22Rv1 (cell line): ENCODE measurements around the gene TRAPPC10.
A peak's percentile ranks its signal among the peaks of the same experiment; 100 is the strongest.

Experiments used
- H3K27ac ChIP-seq: fragments of 450-650 bp; 2 replicates; pipeline ENCODE4 v1.5.1; 2017
- CTCF ChIP-seq: fragments of 450-650 bp; IDR thresholded peaks from 2 replicates; pipeline ENCODE4 v1.5.1; 2017; ENCODE audit warnings: mild to moderate bottlenecking
- ZFX ChIP-seq: fragments of 450-650 bp; IDR thresholded peaks from 2 replicates; pipeline ENCODE4 v1.6.1; 2017; ENCODE audit warnings: antibody characterized with exemption, borderline replicate concordance

TRAPPC10 gene

DNA sequence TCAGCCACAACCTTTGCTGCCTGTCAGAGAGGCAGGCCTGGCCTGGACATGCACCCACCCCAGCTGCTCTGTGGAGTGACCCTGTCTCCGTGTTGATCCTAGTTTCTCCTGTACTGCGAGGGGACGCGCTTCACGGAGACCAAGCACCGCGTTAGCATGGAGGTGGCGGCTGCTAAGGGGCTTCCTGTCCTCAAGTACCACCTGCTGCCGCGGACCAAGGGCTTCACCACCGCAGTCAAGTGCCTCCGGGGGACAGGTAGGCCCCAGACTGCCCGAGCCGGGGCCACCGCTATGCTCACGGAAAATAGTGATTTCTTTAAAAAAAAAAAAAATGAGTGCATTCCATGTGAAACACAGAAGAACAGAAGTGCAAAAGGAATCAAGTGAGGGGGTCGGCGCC is 41.6 kb upstream of the TRAPPC10 start:
- TF ChIP-seq CTCF: no peak
- no peak for TF ChIP-seq ZFX
- no peak overlapping the region for H3K27ac ChIP-seq

DNA sequence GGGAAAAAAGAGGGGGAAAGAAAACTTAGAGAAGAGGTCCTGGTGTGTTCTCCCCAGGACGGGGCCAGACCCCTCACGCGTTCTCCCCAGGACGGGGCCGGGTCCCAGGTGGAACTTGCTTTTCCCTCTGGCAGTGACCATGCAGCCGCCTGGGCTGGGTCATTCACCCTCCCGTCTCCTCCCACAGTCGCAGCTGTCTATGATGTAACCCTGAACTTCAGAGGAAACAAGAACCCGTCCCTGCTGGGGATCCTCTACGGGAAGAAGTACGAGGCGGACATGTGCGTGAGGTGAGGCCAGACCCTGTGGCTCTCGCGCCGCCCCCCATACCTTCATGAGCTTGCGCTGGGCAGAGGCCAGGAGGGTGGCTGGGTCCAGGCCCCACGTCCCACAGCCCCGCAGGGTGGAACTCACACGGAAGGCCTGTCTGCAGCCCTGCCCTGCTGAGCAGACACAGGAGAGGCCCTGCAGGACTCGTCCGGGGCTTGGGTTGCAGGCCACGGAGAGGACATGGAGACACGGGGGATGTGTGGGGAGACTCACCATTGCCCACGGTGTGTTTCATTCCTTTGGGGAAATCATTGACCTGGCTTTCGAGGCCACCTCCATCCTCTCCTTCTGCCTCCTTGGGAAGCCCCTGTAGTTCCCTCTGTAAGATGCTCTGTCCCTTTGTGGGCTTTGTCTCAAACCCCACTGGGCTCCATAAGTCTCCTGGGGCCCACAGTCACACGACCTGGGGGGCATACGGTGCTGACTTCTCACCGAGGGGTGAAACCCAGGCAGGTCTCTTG is 40.7 kb upstream of the TRAPPC10 start:
- no peak overlapping the region for H3K27ac ChIP-seq
- TF ChIP-seq CTCF (no peak), ZFX (no peak)

DNA sequence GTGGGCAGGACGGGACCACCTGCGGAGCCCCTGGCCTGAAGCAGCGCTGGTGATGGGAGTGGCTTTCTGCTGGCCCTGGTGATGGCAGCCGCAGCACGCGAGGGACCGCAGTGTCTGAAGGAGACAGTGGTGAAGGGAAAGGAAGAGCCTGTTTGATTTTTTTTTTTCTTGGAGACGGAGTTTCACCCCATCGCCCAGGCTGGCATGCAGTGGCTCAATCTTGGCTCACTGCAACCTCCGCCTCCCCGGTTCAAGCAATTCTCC is 40.2 kb upstream of the TRAPPC10 start:
- H3K27ac ChIP-seq: no peak overlapping the region
- no peak for TF ChIP-seq ZFX

DNA sequence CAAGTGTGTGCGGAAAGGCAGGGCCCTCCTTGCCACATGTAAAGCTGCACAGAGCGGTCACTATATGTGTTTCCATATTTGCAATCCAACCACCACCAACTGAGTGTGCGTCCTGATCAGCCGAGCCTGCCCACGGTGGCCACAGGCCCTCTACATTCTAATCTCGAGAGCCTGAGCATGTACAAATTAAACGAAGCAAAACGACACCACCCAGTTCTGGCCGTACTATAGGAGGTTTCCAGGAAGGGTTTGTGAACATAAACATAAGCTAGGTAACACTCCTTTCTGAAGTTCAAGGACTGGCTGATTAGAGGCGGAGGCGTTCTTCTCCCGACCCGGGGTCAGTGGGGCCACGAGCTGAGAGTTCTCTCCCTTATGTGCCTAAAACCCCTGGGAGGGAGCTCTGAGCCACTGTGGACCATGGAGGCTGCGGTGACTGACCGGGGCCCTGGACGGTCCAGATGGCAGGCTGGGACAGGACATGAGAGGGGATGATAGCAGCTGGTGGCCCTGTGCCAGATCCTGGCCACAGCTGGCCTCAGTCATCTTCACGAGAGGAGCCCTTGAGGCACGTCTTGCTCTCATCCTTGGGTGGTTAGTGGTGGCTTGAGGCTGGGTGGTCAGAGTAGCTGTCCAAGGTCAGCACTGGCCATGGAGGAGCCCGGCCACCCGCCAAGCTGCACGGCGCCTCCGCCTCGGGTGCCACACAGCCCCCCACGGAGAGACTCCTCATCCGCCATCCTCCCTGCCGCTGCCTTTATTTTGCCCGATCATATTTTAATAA is 39.1 kb upstream of the TRAPPC10 start:
- no peak for TF ChIP-seq CTCF
- TF ChIP-seq ZFX: no peak
- H3K27ac ChIP-seq: no peak overlapping the region

GRCh38 chr21:43973634-43973955 is 38.5 kb upstream of the TRAPPC10 start:
- no peak overlapping the region for H3K27ac ChIP-seq
- TF ChIP-seq ZFX (no peak), CTCF (no peak)

GRCh38 chr21:43974791-43975468 is 37.2 kb upstream of the TRAPPC10 start:
- TF ChIP-seq ZFX (no peak), CTCF (no peak)
- no peak overlapping the region for H3K27ac ChIP-seq

GRCh38 chr21:43975469-43976098 is 36.5 kb upstream of the TRAPPC10 start:
- no peak overlapping the region for H3K27ac ChIP-seq
- TF ChIP-seq ZFX (no peak), CTCF (peak; percentile 96)
